Panc1 (cell line): Measurements from ENCODE around the gene CHRNA5. TPM values are rescaled to one million over a fixed set of nuclear protein-coding genes. Genes with fewer than 3 reads are reported as not detected.

Source experiments
- ATAC-seq: fragments of 200-7000 bp; cut with Tn5 transposase; 2 replicates; pipeline ENCODE4 v1.9.1; 2020; ENCODE audit warnings: mild to moderate bottlenecking, moderate library complexity
- BruUV-seq: library from RNA; stranded (reverse); fragments of 400-500 nt; replicated peaks from 2 replicates; lab custom pipeline; 2021; lab: Mats Ljungman, UMichigan
- CTCF ChIA-PET: fragments of 300-600 bp; sonication (Branson Sonifier 250); formaldehyde crosslinking; loops from one replicate; lab custom pipeline; 2022; ENCODE audit warnings: antibody characterized with exemption; lab: Charles Lee
- POLR2A ChIA-PET: fragments of 300-600 bp; sonication (Branson Sonifier 250); formaldehyde crosslinking; loops from one replicate; lab custom pipeline; 2022; ENCODE audit warnings: antibody characterized with exemption; lab: Charles Lee
- DNase-seq: peaks from one replicate; pipeline ENCODE4 v3.0.0-alpha.2; 2010; ENCODE audit warnings: low read depth, low spot score
- H3K27ac ChIP-seq: 2 replicates; pipeline ENCODE4 v1.5.1; 2011; ENCODE audit warnings: mild to moderate bottlenecking, low read length, inconsistent platforms
- H3K27me3 ChIP-seq: fragments of 200-500 bp; sonication (Bioruptor generic); 2 replicates; pipeline ENCODE4 v1.6.0; 2014; ENCODE audit warnings: low read length, inconsistent platforms; ENCODE audit not compliant: control insufficient read depth, insufficient read depth
- H3K36me3 ChIP-seq: fragments of 200-500 bp; sonication (Bioruptor generic); 2 replicates; pipeline ENCODE4 v1.5.1; 2014; ENCODE audit warnings: inconsistent platforms, mild to moderate bottlenecking, low read length, moderate library complexity; ENCODE audit not compliant: control insufficient read depth, insufficient read depth
- H3K4me1 ChIP-seq: 2 replicates; pipeline ENCODE4 v1.5.1; 2011; ENCODE audit warnings: inconsistent platforms, mild to moderate bottlenecking, low read length, moderate library complexity; ENCODE audit not compliant: control insufficient read depth, insufficient read depth
- H3K4me3 ChIP-seq, 2 experiments: 2 replicates each; pipeline ENCODE4 v1.5.1; 2011 to 2012; ENCODE audit warnings: low read depth in 2 of 2, low read length in 2 of 2, mild to moderate bottlenecking in 2 of 2, inconsistent platforms in 1 of 2, moderate library complexity in 1 of 2
- H3K9me3 ChIP-seq: fragments of 200-500 bp; sonication (Bioruptor generic); 2 replicates; pipeline ENCODE4 v1.5.1; 2014; ENCODE audit warnings: low read depth, mild to moderate bottlenecking, inconsistent platforms, low read length, moderate library complexity; ENCODE audit not compliant: control insufficient read depth, insufficient read depth
- POLR2AphosphoS5 ChIP-seq: IDR thresholded peaks from 2 replicates; pipeline ENCODE4 v1.6.1; 2012; ENCODE audit warnings: mild to moderate bottlenecking, low read depth, low read length, moderate library complexity
- SIN3A ChIP-seq: IDR thresholded peaks from 2 replicates; pipeline ENCODE4 v1.6.1; 2012; ENCODE audit warnings: low read depth, mild to moderate bottlenecking, low read length, moderate library complexity, borderline replicate concordance; ENCODE audit not compliant: insufficient read depth
- TCF7L2 ChIP-seq: IDR thresholded peaks from 2 replicates; pipeline ENCODE4 v1.6.1; 2011; ENCODE audit warnings: mild to moderate bottlenecking, low read depth, low read length, inconsistent platforms
- in situ Hi-C: cut with HindIII; loops from 2 replicates; pipeline ENCODE4 v1.10.0; 2016; ENCODE audit warnings: low sequenced_read_pairs, low pct_unique_long_range_greater_than_20kb
- intact Hi-C: fragments of 100-400 bp; cut with micrococcal nuclease; formaldehyde crosslinking; loops from one replicate; pipeline ENCODE4 v1.10.0; 2022; ENCODE audit not compliant: unreplicated experiment
- total RNA-seq: library from RNA; stranded (reverse); gene quantifications from one replicate; pipeline ENCODE4 v1.2.1, GENCODE V29; 2021; ENCODE audit not compliant: unreplicated experiment
- TF ChIP-seq, protein P1 (sequence below): fragments of 450-650 bp; IDR thresholded peaks from 2 replicates; pipeline ENCODE4 v1.5.1; 2017; ENCODE audit warnings: mild to moderate bottlenecking
- TF ChIP-seq, protein P2 (sequence below), 2 experiments: IDR thresholded peaks; 2 replicates each; pipeline ENCODE4 v1.6.1; 2011 to 2012; ENCODE audit warnings: low read depth in 2 of 2, control low read depth in 1 of 2, low read length in 1 of 2, mild to moderate bottlenecking in 1 of 2, moderate library complexity in 1 of 2; ENCODE audit not compliant: insufficient read depth in 1 of 2

The CHRNA5 gene
- total RNA-seq, 1 experiment from 2014 or later: 52.4 TPM

DNA sequence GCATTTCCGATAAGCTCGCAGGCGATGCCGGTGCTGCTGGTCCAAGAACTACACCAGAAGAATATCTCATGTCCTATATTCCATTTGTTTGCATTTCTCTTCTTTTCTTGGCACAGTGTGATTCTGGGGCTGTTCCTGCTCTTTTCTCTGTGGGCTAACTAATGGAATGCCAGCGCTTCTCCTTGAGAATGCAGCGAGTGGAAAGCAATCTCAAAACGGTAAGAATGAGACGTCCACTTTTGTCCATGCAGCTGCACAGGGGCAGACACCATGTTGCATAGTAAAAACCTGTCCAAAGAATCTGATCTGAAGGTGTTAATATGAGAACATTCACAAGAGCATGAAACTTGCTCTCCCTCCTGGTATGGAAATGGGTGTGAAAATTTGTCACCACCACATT is 62.0 kb downstream of the CHRNA5 start:
- Histone ChIP-seq H3K36me3 (no peaks in the 10 kb centered on the region), H3K4me3 (no peak overlapping the region), H3K9me3 (no peaks in the 10 kb centered on the region), H3K4me1 (no peaks in the 10 kb centered on the region), H3K27me3 (peaks cover 2% of the 10 kb centered on the region; the same call in 1 of the 2 replicates), H3K27ac (no peak overlapping the region)
- ChIA-PET CTCF (interaction anchor here (1.4 kb wide), 1 partner anchor 11 kb away, joined by 4 read pairs; no protein-coding TSS in a partner anchor), POLR2A (no interaction called here)
- intact Hi-C loops (no loop called here), in situ Hi-C loops (no loop called here)
- TF ChIP-seq, protein P1, sequence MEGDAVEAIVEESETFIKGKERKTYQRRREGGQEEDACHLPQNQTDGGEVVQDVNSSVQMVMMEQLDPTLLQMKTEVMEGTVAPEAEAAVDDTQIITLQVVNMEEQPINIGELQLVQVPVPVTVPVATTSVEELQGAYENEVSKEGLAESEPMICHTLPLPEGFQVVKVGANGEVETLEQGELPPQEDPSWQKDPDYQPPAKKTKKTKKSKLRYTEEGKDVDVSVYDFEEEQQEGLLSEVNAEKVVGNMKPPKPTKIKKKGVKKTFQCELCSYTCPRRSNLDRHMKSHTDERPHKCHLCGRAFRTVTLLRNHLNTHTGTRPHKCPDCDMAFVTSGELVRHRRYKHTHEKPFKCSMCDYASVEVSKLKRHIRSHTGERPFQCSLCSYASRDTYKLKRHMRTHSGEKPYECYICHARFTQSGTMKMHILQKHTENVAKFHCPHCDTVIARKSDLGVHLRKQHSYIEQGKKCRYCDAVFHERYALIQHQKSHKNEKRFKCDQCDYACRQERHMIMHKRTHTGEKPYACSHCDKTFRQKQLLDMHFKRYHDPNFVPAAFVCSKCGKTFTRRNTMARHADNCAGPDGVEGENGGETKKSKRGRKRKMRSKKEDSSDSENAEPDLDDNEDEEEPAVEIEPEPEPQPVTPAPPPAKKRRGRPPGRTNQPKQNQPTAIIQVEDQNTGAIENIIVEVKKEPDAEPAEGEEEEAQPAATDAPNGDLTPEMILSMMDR: no peak
- TF ChIP-seq POLR2AphosphoS5: no peak
- TF ChIP-seq, protein P2, sequence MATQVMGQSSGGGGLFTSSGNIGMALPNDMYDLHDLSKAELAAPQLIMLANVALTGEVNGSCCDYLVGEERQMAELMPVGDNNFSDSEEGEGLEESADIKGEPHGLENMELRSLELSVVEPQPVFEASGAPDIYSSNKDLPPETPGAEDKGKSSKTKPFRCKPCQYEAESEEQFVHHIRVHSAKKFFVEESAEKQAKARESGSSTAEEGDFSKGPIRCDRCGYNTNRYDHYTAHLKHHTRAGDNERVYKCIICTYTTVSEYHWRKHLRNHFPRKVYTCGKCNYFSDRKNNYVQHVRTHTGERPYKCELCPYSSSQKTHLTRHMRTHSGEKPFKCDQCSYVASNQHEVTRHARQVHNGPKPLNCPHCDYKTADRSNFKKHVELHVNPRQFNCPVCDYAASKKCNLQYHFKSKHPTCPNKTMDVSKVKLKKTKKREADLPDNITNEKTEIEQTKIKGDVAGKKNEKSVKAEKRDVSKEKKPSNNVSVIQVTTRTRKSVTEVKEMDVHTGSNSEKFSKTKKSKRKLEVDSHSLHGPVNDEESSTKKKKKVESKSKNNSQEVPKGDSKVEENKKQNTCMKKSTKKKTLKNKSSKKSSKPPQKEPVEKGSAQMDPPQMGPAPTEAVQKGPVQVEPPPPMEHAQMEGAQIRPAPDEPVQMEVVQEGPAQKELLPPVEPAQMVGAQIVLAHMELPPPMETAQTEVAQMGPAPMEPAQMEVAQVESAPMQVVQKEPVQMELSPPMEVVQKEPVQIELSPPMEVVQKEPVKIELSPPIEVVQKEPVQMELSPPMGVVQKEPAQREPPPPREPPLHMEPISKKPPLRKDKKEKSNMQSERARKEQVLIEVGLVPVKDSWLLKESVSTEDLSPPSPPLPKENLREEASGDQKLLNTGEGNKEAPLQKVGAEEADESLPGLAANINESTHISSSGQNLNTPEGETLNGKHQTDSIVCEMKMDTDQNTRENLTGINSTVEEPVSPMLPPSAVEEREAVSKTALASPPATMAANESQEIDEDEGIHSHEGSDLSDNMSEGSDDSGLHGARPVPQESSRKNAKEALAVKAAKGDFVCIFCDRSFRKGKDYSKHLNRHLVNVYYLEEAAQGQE (IDR thresholded peaks at IDR 0.05; ENCODE audit: insufficient read depth in 1 of 2, low read depth in 2 of 2, low read length in 1 of 2): no peak
- TF ChIP-seq SIN3A: no peak
- TF ChIP-seq TCF7L2: no peak
- DNase-seq (no peak), ATAC-seq (no peak)
- BruUV-seq: no TSS peak

DNA sequence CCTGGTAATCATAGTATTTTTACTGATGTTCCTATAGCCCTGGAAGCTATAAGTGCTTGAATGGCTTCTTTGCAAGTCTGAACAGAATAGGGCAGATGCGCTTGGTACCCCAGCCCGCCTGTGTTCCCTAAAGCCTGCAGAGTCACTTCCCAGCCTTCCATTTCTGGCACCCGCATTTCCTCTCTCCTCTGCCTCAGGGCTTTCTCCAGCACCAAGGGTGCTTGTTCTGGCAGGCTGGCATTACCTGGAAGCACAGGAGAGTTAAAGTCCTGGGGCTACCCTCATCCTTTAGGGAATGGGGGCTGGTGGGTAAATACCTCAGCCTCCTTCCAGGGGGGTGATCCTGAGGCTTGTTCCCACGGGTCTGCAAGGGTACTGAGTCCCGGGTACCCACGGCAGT is 62.9 kb downstream of the CHRNA5 start:
- CTCF ChIA-PET: no interaction called here
- Histone ChIP-seq H3K4me3 (no peak overlapping the region), H3K36me3 (no peaks in the 10 kb centered on the region), H3K27me3 (0 out of 2 replicates have a peak, but pooled peaks cover 2% of the 10 kb centered on the region), H3K4me1 (no peaks in the 10 kb centered on the region), H3K9me3 (no peaks in the 10 kb centered on the region; the same call in 1 of the 2 replicates), H3K27ac (no peak overlapping the region)
- intact Hi-C loops (no loop called here), in situ Hi-C loops (no loop called here)
- no peak for DNase-seq
- BruUV-seq: no TSS peak
- no peak for TF ChIP-seq POLR2AphosphoS5
- no peak for TF ChIP-seq SIN3A
- TF ChIP-seq, protein P2 (IDR thresholded peaks at IDR 0.05; ENCODE audit: insufficient read depth in 1 of 2, low read depth in 2 of 2, low read length in 1 of 2): no peak
- no peak for TF ChIP-seq TCF7L2
- TF ChIP-seq, protein P1: no peak
- ATAC-seq: no peak
- POLR2A ChIA-PET: no interaction called here
